ENCODE results near the gene FNDC8.
A peak's percentile ranks its signal among the peaks of the same experiment; 100 is the strongest.
"Not testable (repeated sequence)": the region's sequence is repeated elsewhere in the genome, so short reads cannot be mapped to it uniquely, and the experiment has no call there.

The FNDC8 gene

GRCh38 chr17:35121315-35121714 is at the start of gene FNDC8:
FNDC8 (plus strand) TSS chr17:35121615; CDS start chr17:35121694, 79 bp downstream.
- no peak for DNase-seq (ENCODE audit: low spot score)

- peak; percentile 66 for DNase-seq (ENCODE audit: low spot score)
These were observed 48.1 kb upstream of the FNDC8 start for GRCh38 chr17:35073183-35073790.

- peak; percentile 43 for DNase-seq (ENCODE audit: low spot score)
These were observed 47.3 kb upstream of the FNDC8 start for GRCh38 chr17:35073991-35074627.

GRCh38 chr17:35074711-35075707 is 46.4 kb upstream of the FNDC8 start:
- DNase-seq (ENCODE audit: low spot score): no peak

GRCh38 chr17:35076874-35077273 is 44.5 kb upstream of the FNDC8 start:
- DNase-seq (ENCODE audit: low spot score): no peak

- no peak for DNase-seq (ENCODE audit: low spot score)
These were observed 41.6 kb upstream of the FNDC8 start for GRCh38 chr17:35079547-35080423.

- no peak for DNase-seq (ENCODE audit: low spot score)
These were observed 40.9 kb upstream of the FNDC8 start for GRCh38 chr17:35080536-35080935.

- DNase-seq (ENCODE audit: low spot score): no peak
These were observed 39.8 kb upstream of the FNDC8 start for GRCh38 chr17:35081638-35082037.

- peak; percentile 59 for DNase-seq (ENCODE audit: low spot score)
These were observed 39.2 kb upstream of the FNDC8 start for GRCh38 chr17:35082073-35082657.

- no peak for DNase-seq (ENCODE audit: low spot score)
These were observed 38.3 kb upstream of the FNDC8 start for GRCh38 chr17:35083071-35083470.

- DNase-seq (ENCODE audit: low spot score): no peak
These were observed 36.4 kb upstream of the FNDC8 start for GRCh38 chr17:35084987-35085386.

GRCh38 chr17:35086164-35086563 is 35.3 kb upstream of the FNDC8 start:
- no peak for DNase-seq (ENCODE audit: low spot score)

GRCh38 chr17:35086931-35087573 is 34.4 kb upstream of the FNDC8 start:
- peak; percentile 31 for DNase-seq (ENCODE audit: low spot score)

- DNase-seq (ENCODE audit: low spot score): peak; percentile 50
These were observed 33.6 kb upstream of the FNDC8 start for GRCh38 chr17:35087731-35088355.

GRCh38 chr17:35088356-35088880 is 33.0 kb upstream of the FNDC8 start:
- no peak for DNase-seq (ENCODE audit: low spot score)

GRCh38 chr17:35088881-35089585 is 32.4 kb upstream of the FNDC8 start:
- DNase-seq (ENCODE audit: low spot score): peak; percentile 91

- DNase-seq (ENCODE audit: low spot score): no peak
These were observed 31.7 kb upstream of the FNDC8 start for GRCh38 chr17:35089586-35090296.

GRCh38 chr17:35090707-35091106 is 30.7 kb upstream of the FNDC8 start:
- not testable (repeated sequence) for DNase-seq (ENCODE audit: low spot score)

GRCh38 chr17:35094902-35095301 is 26.5 kb upstream of the FNDC8 start:
- DNase-seq (ENCODE audit: low spot score): no peak

Measured in CD4-positive, alpha-beta T cell treated with Interleukin-15 for 4 hours (primary cell).